HEK293 (cell line): ENCODE measurements around the gene HDAC7.

Source experiments
- CTCF ChIA-PET: fragments of 350-600 bp; formaldehyde crosslinking; extraction: SDS; loops from one replicate; lab custom pipeline; 2021; ENCODE audit warnings: antibody characterized with exemption; lab: Yijun Ruan, JAX
- POLR2A ChIA-PET: fragments of 300-600 bp; formaldehyde crosslinking; extraction: SDS; loops from one replicate; lab custom pipeline; 2020; ENCODE audit warnings: antibody characterized with exemption, inconsistent platforms; lab: Yijun Ruan, JAX
- H3K27ac ChIP-seq: fragments of 200-500 bp; sonication (Bioruptor generic); 2 replicates; pipeline ENCODE4 v1.5.1; 2014; ENCODE audit warnings: low read depth, low read length, control low read depth, inconsistent platforms; ENCODE audit errors: extremely low read depth
- H3K36me3 ChIP-seq, 2 experiments: fragments of 200-500 bp in 1 of 2; sonication (Bioruptor generic) in 1 of 2; 1 replicate in 1 of 2; 2 replicates in 1 of 2; pipeline ENCODE4 v1.5.1; 2014 to 2017; ENCODE audit warnings: inconsistent platforms in 2 of 2, low read length in 2 of 2; ENCODE audit not compliant: control insufficient read depth in 2 of 2, insufficient read depth in 1 of 2
- H3K4me1 ChIP-seq: fragments of 200-500 bp; sonication (Bioruptor generic); 2 replicates; pipeline ENCODE4 v1.5.1; 2014; ENCODE audit warnings: mild to moderate bottlenecking, low read length, inconsistent platforms; ENCODE audit not compliant: control insufficient read depth, insufficient read depth
- H3K4me3 ChIP-seq: 2 replicates; pipeline ENCODE4 v1.5.1; 2011; ENCODE audit warnings: low read depth, mild to moderate bottlenecking, control low read depth, low read length, moderate library complexity
- H3K9me3 ChIP-seq: fragments of 200-500 bp; sonication (Bioruptor generic); 2 replicates; pipeline ENCODE4 v1.5.1; 2014; ENCODE audit warnings: low read depth, low read length, inconsistent platforms; ENCODE audit not compliant: control insufficient read depth, insufficient read depth
- BCL11A ChIP-seq: fragments of 450-650 bp; formaldehyde crosslinking; IDR thresholded peaks from 2 replicates; pipeline ENCODE4 v1.5.1; 2016; ENCODE audit warnings: low read depth, missing biosample characterization, missing genetic modification characterization
- HOXA7 ChIP-seq: sonication (generic); formaldehyde crosslinking; IDR thresholded peaks from 2 replicates; pipeline ENCODE4 v1.8.1; 2022; ENCODE audit warnings: missing genetic modification reagents, borderline replicate concordance
- KLF10 ChIP-seq: fragments of 450-650 bp; IDR thresholded peaks from 2 replicates; pipeline ENCODE4 v1.5.1; 2018; ENCODE audit warnings: missing biosample characterization, mild to moderate bottlenecking, missing genetic modification characterization
- KLF16 ChIP-seq: fragments of 450-650 bp; formaldehyde crosslinking; IDR thresholded peaks from 2 replicates; pipeline ENCODE4 v1.5.1; 2017; ENCODE audit warnings: missing biosample characterization, missing genetic modification characterization
- MZF1 ChIP-seq: fragments of 450-650 bp; formaldehyde crosslinking; IDR thresholded peaks from 2 replicates; pipeline ENCODE4 v1.5.1; 2017; ENCODE audit warnings: missing biosample characterization, missing genetic modification characterization, borderline replicate concordance
- OSR2 ChIP-seq: fragments of 450-650 bp; formaldehyde crosslinking; IDR thresholded peaks from 2 replicates; pipeline ENCODE4 v1.5.1; 2016; ENCODE audit warnings: missing biosample characterization, missing genetic modification characterization
- PRDM1 ChIP-seq: fragments of 450-650 bp; formaldehyde crosslinking; IDR thresholded peaks from 2 replicates; pipeline ENCODE4; 2016; ENCODE audit warnings: missing biosample characterization, missing genetic modification characterization
- ZNF174 ChIP-seq: fragments of 450-650 bp; formaldehyde crosslinking; IDR thresholded peaks from 2 replicates; pipeline ENCODE4 v1.5.0; 2017; ENCODE audit warnings: missing biosample characterization, mild to moderate bottlenecking, missing genetic modification characterization
- ZNF292 ChIP-seq: fragments of 450-650 bp; formaldehyde crosslinking; IDR thresholded peaks from 2 replicates; pipeline ENCODE4 v1.5.1; 2016; ENCODE audit warnings: low read depth, missing biosample characterization, missing genetic modification characterization, borderline replicate concordance
- ZNF510 ChIP-seq: fragments of 450-650 bp; formaldehyde crosslinking; IDR thresholded peaks from 2 replicates; pipeline ENCODE4 v1.5.1; 2018; ENCODE audit warnings: mild to moderate bottlenecking, missing genetic modification characterization, missing biosample characterization; ENCODE audit not compliant: insufficient replicate concordance
- ZNF629 ChIP-seq: fragments of 450-650 bp; formaldehyde crosslinking; IDR thresholded peaks from 2 replicates; pipeline ENCODE4 v1.5.1; 2017; ENCODE audit warnings: missing biosample characterization, missing genetic modification characterization
- ZNF654 ChIP-seq: fragments of 450-650 bp; formaldehyde crosslinking; IDR thresholded peaks from 2 replicates; pipeline ENCODE4 v1.5.1; 2016; ENCODE audit warnings: low read depth, missing biosample characterization, missing genetic modification characterization
- ZNF664 ChIP-seq: fragments of 450-650 bp; formaldehyde crosslinking; IDR thresholded peaks from 2 replicates; pipeline ENCODE4 v1.5.1; 2016; ENCODE audit warnings: missing biosample characterization, missing genetic modification characterization
- ZNF701 ChIP-seq: fragments of 450-650 bp; formaldehyde crosslinking; IDR thresholded peaks from 2 replicates; pipeline ENCODE4 v1.5.1; 2016; ENCODE audit warnings: missing biosample characterization, missing genetic modification characterization
- ZNF791 ChIP-seq: fragments of 450-650 bp; formaldehyde crosslinking; IDR thresholded peaks from 2 replicates; pipeline ENCODE4 v1.5.1; 2016; ENCODE audit warnings: missing biosample characterization, missing genetic modification characterization
- ZNF843 ChIP-seq: fragments of 450-650 bp; formaldehyde crosslinking; IDR thresholded peaks from 2 replicates; pipeline ENCODE4 v1.5.1; 2016; ENCODE audit warnings: missing biosample characterization, missing genetic modification characterization
- ZSCAN23 ChIP-seq: fragments of 450-650 bp; formaldehyde crosslinking; IDR thresholded peaks from 2 replicates; pipeline ENCODE4 v1.5.1; 2016; ENCODE audit warnings: missing biosample characterization, missing genetic modification characterization
- TF ChIP-seq, protein P1 (sequence below): fragments of 450-650 bp; formaldehyde crosslinking; IDR thresholded peaks from 2 replicates; pipeline ENCODE4 v1.5.1; 2016; ENCODE audit warnings: missing biosample characterization, missing genetic modification characterization
- TF ChIP-seq, protein P2 (sequence below): fragments of 450-650 bp; formaldehyde crosslinking; IDR thresholded peaks from 2 replicates; pipeline ENCODE4 v1.5.1; 2017; ENCODE audit warnings: missing biosample characterization, mild to moderate bottlenecking, missing genetic modification characterization, moderate library complexity
- TF ChIP-seq, protein P3 (sequence below): sonication (generic); formaldehyde crosslinking; IDR thresholded peaks from 2 replicates; pipeline ENCODE4 v1.8.1; 2022; ENCODE audit warnings: mild to moderate bottlenecking, moderate library complexity, missing genetic modification reagents
- TF ChIP-seq, protein P4 (sequence below): fragments of 450-650 bp; formaldehyde crosslinking; IDR thresholded peaks from 2 replicates; pipeline ENCODE4; 2016; ENCODE audit warnings: missing biosample characterization, missing genetic modification characterization

The HDAC7 gene

DNA sequence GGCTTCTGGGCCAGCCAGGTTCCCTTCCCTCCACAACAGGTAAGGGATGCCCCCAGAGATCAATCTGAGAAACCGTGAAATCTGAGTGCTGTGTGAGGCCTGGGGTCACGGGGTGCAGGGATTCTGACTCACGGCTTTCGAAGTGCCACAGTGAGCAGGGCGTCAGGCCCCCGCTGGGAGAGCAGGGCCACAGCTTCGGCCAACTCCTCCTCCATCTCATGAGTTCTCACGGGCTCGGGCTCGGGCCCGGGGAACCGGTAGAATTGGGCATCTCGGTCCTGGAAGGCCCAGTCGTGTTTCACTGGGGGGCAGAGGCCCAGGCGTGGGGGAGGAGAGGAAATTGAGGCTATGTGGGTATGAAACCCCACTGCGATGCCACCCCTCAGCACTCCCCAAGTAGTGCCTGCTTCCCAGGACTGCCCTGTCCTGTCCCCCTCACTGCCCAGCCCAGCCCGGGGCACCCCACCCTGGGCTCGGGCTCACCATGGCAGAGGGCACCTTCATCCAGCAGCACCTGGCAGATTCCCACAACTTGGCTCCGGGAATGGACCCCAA, 68.7 kb downstream of the HDAC7 start:
- POLR2A ChIA-PET: no interaction called here
- TF ChIP-seq, protein P1, sequence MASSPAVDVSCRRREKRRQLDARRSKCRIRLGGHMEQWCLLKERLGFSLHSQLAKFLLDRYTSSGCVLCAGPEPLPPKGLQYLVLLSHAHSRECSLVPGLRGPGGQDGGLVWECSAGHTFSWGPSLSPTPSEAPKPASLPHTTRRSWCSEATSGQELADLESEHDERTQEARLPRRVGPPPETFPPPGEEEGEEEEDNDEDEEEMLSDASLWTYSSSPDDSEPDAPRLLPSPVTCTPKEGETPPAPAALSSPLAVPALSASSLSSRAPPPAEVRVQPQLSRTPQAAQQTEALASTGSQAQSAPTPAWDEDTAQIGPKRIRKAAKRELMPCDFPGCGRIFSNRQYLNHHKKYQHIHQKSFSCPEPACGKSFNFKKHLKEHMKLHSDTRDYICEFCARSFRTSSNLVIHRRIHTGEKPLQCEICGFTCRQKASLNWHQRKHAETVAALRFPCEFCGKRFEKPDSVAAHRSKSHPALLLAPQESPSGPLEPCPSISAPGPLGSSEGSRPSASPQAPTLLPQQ (tag by site-specific recombination): no peak
- TF ChIP-seq, protein P2, sequence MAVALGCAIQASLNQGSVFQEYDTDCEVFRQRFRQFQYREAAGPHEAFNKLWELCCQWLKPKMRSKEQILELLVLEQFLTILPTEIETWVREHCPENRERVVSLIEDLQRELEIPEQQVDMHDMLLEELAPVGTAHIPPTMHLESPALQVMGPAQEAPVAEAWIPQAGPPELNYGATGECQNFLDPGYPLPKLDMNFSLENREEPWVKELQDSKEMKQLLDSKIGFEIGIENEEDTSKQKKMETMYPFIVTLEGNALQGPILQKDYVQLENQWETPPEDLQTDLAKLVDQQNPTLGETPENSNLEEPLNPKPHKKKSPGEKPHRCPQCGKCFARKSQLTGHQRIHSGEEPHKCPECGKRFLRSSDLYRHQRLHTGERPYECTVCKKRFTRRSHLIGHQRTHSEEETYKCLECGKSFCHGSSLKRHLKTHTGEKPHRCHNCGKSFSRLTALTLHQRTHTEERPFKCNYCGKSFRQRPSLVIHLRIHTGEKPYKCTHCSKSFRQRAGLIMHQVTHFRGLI (tag by site-specific recombination): no peak
- no peak for TF ChIP-seq ZNF292 (tag by site-specific recombination)
- no peak for TF ChIP-seq ZNF843
- no peak for TF ChIP-seq PRDM1 (tag by site-specific recombination)
- no peak for TF ChIP-seq KLF10 (tag by site-specific recombination)
- TF ChIP-seq, protein P3, sequence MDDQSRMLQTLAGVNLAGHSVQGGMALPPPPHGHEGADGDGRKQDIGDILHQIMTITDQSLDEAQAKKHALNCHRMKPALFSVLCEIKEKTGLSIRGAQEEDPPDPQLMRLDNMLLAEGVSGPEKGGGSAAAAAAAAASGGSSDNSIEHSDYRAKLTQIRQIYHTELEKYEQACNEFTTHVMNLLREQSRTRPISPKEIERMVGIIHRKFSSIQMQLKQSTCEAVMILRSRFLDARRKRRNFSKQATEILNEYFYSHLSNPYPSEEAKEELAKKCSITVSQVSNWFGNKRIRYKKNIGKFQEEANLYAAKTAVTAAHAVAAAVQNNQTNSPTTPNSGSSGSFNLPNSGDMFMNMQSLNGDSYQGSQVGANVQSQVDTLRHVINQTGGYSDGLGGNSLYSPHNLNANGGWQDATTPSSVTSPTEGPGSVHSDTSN (CRISPR knock-in tag): no peak
- TF ChIP-seq KLF16: no peak
- no peak for TF ChIP-seq ZNF510
- TF ChIP-seq ZNF664 (tag by site-specific recombination): no peak
- no peak for TF ChIP-seq ZNF629 (tag by site-specific recombination)
- TF ChIP-seq BCL11A: no peak
- no peak for TF ChIP-seq ZSCAN23 (tag by site-specific recombination)
- TF ChIP-seq ZNF701 (tag by site-specific recombination): no peak
- TF ChIP-seq ZNF791 (tag by site-specific recombination): no peak
- no peak overlapping the region for H3K27ac ChIP-seq
- H3K9me3 ChIP-seq: no peaks in the 10 kb centered on the region
- H3K36me3 ChIP-seq: no peaks in the 10 kb centered on the region
- CTCF ChIA-PET: interaction anchor here (10.6 to 14.1 kb wide), 2 partner anchors 9 to 17 kb away, joined by 108 to 241 read pairs; no protein-coding TSS in a partner anchor
- H3K4me1 ChIP-seq: peaks cover 4% of the 10 kb centered on the region; the same call in 1 of the 2 replicates
- H3K4me3 ChIP-seq: no peak overlapping the region

DNA sequence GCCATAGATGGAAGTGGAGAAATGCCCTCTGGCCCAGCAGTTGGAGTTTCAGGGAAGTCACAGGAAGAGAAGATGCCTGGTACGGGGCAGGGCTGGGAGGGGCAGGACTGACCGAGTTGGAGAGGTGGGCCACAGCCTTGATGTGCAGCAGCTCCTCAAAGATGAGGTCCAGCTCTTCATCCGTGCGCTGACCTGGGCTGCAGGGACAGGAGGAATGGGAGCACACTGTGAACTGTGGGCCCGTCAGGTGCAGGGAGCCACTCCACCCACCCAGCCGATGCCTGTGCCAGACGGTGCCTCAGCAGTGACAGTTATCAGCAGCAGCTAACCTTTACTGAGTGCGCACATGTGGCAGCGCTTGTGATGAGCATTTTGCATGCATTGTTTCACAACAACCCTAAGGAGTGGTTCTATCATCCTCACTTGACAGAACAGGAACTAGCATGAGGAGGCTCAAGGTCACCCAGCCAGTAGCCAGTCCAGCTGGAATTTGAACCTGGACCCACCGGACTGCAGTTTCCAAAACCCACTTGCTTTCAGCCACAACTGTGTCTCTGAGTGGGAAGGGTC, 69.4 kb downstream of the HDAC7 start:
- Histone ChIP-seq H3K4me1 (peaks cover 4% of the 10 kb centered on the region; the same call in 1 of the 2 replicates), H3K27ac (no peak overlapping the region), H3K36me3 (no peaks in the 10 kb centered on the region), H3K9me3 (no peaks in the 10 kb centered on the region), H3K4me3 (no peak overlapping the region)
- TF ChIP-seq ZNF654 (no peak), ZSCAN23 (tag by site-specific recombination) (no peak), OSR2 (no peak), MZF1 (tag by site-specific recombination) (no peak), HOXA7 (no peak), ZNF174 (tag by site-specific recombination) (no peak)
- TF ChIP-seq, protein P4, sequence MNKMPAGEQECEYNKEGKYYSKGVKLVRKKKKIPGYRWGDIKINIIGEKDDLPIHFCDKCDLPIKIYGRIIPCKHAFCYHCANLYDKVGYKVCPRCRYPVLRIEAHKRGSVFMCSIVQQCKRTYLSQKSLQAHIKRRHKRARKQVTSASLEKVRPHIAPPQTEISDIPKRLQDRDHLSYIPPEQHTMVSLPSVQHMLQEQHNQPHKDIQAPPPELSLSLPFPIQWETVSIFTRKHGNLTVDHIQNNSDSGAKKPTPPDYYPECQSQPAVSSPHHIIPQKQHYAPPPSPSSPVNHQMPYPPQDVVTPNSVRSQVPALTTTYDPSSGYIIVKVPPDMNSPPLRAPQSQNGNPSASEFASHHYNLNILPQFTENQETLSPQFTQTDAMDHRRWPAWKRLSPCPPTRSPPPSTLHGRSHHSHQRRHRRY (tag by site-specific recombination): no peak
- ChIA-PET POLR2A (no interaction called here), CTCF (interaction anchor here (0.9 to 14.1 kb wide), 2 partner anchors 8 to 15 kb away, joined by 3 to 241 read pairs; no protein-coding TSS in a partner anchor)
